Esophagus muscularis mucosa (tissue), 4 donors: ENCODE results near the gene ARSB. TPM values are rescaled to one million over a fixed set of nuclear protein-coding genes. Genes with fewer than 3 reads are reported as not detected.

Experiments
- DNase-seq: peaks from one replicate; pipeline ENCODE4 v3.0.0-alpha.2; 2017; ENCODE audit errors: extremely low spot score
- H3K27ac ChIP-seq, 4 donors: fragments of 200-600 bp; sonication (generic); replicated peaks in 1 of 4; 1 replicate in 3 of 4; 2 replicates in 1 of 4; pipeline ENCODE4 v1.5.1; 2016 to 2019; ENCODE audit warnings: mild to moderate bottlenecking in 1 of 4
- H3K27me3 ChIP-seq, 4 donors: fragments of 200-600 bp; sonication (generic); one replicate each; pipeline versions ENCODE4 v1.5.1 to v1.6.0; 2016 to 2019
- H3K36me3 ChIP-seq, 4 donors: fragments of 200-600 bp; sonication (generic); one replicate each; pipeline ENCODE4 v1.5.1; 2016 to 2019
- H3K4me1 ChIP-seq, 4 donors: fragments of 200-600 bp; sonication (generic); one replicate each; pipeline ENCODE4 v1.5.1; 2016 to 2019
- H3K4me3 ChIP-seq, 4 donors: fragments of 200-600 bp; sonication (generic); 1 replicate in 2 of 4; 2 replicates in 2 of 4; pipeline ENCODE4 v1.5.1; 2016 to 2019; ENCODE audit warnings: mild to moderate bottlenecking in 4 of 4, moderate library complexity in 1 of 4
- H3K9me3 ChIP-seq, 4 donors: fragments of 200-600 bp; sonication (generic); 1 replicate in 3 of 4; 2 replicates in 1 of 4; pipeline ENCODE4 v1.5.1; 2016 to 2019
- EP300 ChIP-seq: sonication (generic); formaldehyde crosslinking; IDR thresholded peaks from one replicate; pipeline ENCODE4 v1.6.1; 2017; ENCODE audit warnings: antibody characterized with exemption
- POLR2A ChIP-seq: fragments of 450-650 bp; IDR thresholded peaks from one replicate; pipeline ENCODE4 v1.6.1; 2017; ENCODE audit warnings: antibody characterized with exemption, moderate library complexity, mild to moderate bottlenecking, low read depth
- POLR2AphosphoS5 ChIP-seq, 2 donors: sonication (generic); formaldehyde crosslinking; IDR thresholded peaks; one replicate each; pipeline ENCODE4 v1.6.1; 2017; ENCODE audit warnings: antibody characterized with exemption in 2 of 2
- WGBS: methylation state at CpG from one replicate; pipeline ENCODE4 v1.1.5; 2018; 5-methylcytosine and 5-hydroxymethylcytosine counted together
- intact Hi-C: fragments of 100-400 bp; cut with DNase I; formaldehyde crosslinking; loops from one replicate; pipeline ENCODE4 v1.15.1; 2023
- total RNA-seq, 4 donors: library from RNA; depleted of rRNA; stranded (reverse); fragments of >200 nt; gene quantifications; one replicate each; pipeline versions ENCODE4 v1.1.0 to v1.2.1, GENCODE V29; 2016
- TF ChIP-seq, protein P1 (sequence below), 3 experiments: fragments of 200-600 bp in 2 of 3; fragments of 450-650 bp in 1 of 3; sonication (generic) in 2 of 3; IDR thresholded peaks; one replicate each; pipeline ENCODE4 v1.5.1; 2017 to 2019; ENCODE audit warnings: antibody characterized with exemption in 3 of 3, mild to moderate bottlenecking in 2 of 3, moderate library complexity in 1 of 3

ARSB gene
- total RNA-seq, 4 donors from 2014 or later = 58.0 to 103 (median 67.5) TPM

DNA sequence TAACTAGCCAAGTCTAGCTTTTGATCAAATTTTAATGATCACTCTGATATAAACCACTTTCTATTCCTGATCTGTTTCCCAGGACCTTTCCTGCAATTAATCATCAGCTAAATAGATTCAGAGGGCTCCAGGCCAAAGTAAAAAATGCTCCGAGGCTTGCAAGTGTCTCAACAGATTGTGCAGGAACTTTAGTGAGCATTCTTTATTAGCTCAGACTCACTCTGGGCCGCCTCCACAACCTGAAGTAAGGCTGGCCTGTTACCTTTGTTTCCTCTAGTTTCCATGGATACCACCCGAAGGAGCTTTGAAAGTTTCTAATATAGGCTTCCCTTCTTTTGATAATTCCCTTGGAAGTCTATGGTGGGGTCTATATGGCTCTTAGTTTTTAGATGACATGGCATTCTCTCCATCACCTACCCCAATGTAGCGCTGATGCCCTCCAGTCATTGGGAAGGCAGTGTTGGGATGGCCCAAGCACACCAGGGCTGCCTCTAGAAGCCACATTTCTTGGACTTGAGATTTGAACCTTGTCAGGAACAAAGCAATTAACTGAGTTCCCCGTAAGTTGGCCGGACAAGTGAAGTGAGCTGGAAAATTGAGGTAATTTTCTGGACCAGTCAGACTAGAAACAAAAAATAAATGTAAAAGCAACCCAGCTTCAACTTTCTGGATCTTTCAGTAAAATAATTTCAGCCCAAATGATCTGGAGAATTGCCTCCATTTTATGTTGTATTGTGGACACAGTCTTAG lies 238.9 kb downstream of the ARSB start:
- no peaks in the 10 kb centered on the region for H3K9me3 ChIP-seq
- H3K4me1 ChIP-seq = peaks cover 0 to 41% (median 32%) of the 10 kb centered on the region in 4 donors
- no peaks in the 10 kb centered on the region for H3K36me3 ChIP-seq
- no peak overlapping the region for H3K4me3 ChIP-seq
- 63% methylated on average over 6 of the region's 6 CpGs for WGBS
- H3K27ac ChIP-seq = no peak overlapping the region
- intact Hi-C loops = no loop called here
- TF ChIP-seq EP300 (no peak), POLR2AphosphoS5 (IDR thresholded peaks at IDR 0.05) (no peak), POLR2A (no peak)
- TF ChIP-seq, protein P1, sequence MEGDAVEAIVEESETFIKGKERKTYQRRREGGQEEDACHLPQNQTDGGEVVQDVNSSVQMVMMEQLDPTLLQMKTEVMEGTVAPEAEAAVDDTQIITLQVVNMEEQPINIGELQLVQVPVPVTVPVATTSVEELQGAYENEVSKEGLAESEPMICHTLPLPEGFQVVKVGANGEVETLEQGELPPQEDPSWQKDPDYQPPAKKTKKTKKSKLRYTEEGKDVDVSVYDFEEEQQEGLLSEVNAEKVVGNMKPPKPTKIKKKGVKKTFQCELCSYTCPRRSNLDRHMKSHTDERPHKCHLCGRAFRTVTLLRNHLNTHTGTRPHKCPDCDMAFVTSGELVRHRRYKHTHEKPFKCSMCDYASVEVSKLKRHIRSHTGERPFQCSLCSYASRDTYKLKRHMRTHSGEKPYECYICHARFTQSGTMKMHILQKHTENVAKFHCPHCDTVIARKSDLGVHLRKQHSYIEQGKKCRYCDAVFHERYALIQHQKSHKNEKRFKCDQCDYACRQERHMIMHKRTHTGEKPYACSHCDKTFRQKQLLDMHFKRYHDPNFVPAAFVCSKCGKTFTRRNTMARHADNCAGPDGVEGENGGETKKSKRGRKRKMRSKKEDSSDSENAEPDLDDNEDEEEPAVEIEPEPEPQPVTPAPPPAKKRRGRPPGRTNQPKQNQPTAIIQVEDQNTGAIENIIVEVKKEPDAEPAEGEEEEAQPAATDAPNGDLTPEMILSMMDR (IDR thresholded peaks at IDR 0.05) = no peak
- DNase-seq = no peak
- no peaks in the 10 kb centered on the region for H3K27me3 ChIP-seq

GRCh38 chr5:78744951-78745534 lies 240.1 kb downstream of the ARSB start:
- Histone ChIP-seq H3K9me3 (no peaks in the 10 kb centered on the region), H3K27me3 (no peaks in the 10 kb centered on the region), H3K27ac (no peak overlapping the region), H3K36me3 (no peaks in the 10 kb centered on the region), H3K4me3 (no peak overlapping the region), H3K4me1 (peaks cover 0 to 41% (median 32%) of the 10 kb centered on the region in 4 donors)
- TF ChIP-seq POLR2A = no peak
- TF ChIP-seq POLR2AphosphoS5 (IDR thresholded peaks at IDR 0.05) = no peak
- TF ChIP-seq EP300 = no peak
- TF ChIP-seq, protein P1 (IDR thresholded peaks at IDR 0.05) = no peak
- intact Hi-C loops = no loop called here
- WGBS = 38% methylated on average over 3 of the region's 3 CpGs
- DNase-seq = no peak

- Histone ChIP-seq H3K27ac (no peak overlapping the region), H3K36me3 (no peaks in the 10 kb centered on the region), H3K4me3 (no peak overlapping the region), H3K4me1 (peaks cover 0 to 19% (median 16%) of the 10 kb centered on the region in 4 donors), H3K27me3 (no peaks in the 10 kb centered on the region), H3K9me3 (no peaks in the 10 kb centered on the region)
- TF ChIP-seq POLR2AphosphoS5 (IDR thresholded peaks at IDR 0.05) (no peak), EP300 (no peak), POLR2A (no peak)
- TF ChIP-seq, protein P1 (IDR thresholded peaks at IDR 0.05) = no peak
- DNase-seq = no peak
- WGBS = 84% methylated on average over 1 of the region's 1 CpG
- intact Hi-C loops = no loop called here
These were observed 244.1 kb downstream of the ARSB start for GRCh38 chr5:78741019-78741418.

DNA sequence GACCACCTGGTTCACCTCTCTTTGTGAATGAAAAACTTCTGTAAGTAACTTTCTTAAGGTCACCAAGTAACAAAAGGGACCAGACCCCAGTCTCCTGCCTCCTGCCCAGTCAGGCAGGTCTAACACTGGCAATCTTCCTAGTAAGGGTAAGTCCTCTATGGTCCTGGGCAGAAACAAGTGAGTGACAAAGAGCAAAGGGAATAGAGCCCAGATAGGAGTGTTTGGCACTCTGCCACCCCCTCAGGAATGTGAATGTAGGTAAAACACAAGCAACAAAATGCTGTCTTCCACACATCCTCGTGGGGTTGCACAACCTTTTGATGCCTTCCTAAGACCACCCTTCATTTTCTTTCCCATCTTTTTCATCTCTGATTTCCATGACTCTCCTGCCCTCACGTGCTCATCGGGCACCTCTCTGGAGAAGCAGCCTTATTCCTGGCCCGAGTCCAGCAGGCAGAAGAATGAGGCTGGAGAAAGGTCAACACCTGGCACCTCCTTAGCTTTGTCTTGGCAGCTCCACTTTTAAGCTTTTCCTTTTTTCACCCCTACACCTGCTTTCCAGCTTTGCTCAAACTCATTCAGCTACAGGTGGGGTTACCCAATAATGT lies 246.3 kb downstream of the ARSB start:
- TF ChIP-seq, protein P1 (IDR thresholded peaks at IDR 0.05) = no peak
- TF ChIP-seq EP300 (no peak), POLR2A (no peak), POLR2AphosphoS5 (IDR thresholded peaks at IDR 0.05) (no peak)
- H3K4me3 ChIP-seq = no peak overlapping the region
- WGBS = 75% methylated on average over 4 of the region's 4 CpGs
- intact Hi-C loops = no loop called here
- no peaks in the 10 kb centered on the region for H3K27me3 ChIP-seq
- H3K4me1 ChIP-seq = no peaks in the 10 kb centered on the region
- no peaks in the 10 kb centered on the region for H3K36me3 ChIP-seq
- H3K27ac ChIP-seq = no peak overlapping the region
- no peak for DNase-seq
- peaks cover 0 to 3% (median 0%) of the 10 kb centered on the region in 4 donors for H3K9me3 ChIP-seq
